Breast epithelium (tissue), 4 donors: ENCODE results near the gene SHMT1. TPM values are rescaled to one million over a fixed set of nuclear protein-coding genes. Genes with fewer than 3 reads are reported as not detected.
"Not testable (repeated sequence)": the region's sequence is repeated elsewhere in the genome, so short reads cannot be mapped to it uniquely, and the experiment has no call there.

Source experiments
- DNase-seq, 2 donors: peaks; one replicate each; pipeline ENCODE4 v3.0.0-alpha.2; 2019; ENCODE audit warnings: low spot score in 2 of 2
- H3K27ac ChIP-seq, 2 donors: fragments of 200-600 bp; sonication (generic) in 1 of 2; one replicate each; pipeline ENCODE4 v1.5.1; 2016 to 2019; ENCODE audit warnings: mild to moderate bottlenecking in 1 of 2
- H3K27me3 ChIP-seq, 2 donors: fragments of 200-600 bp; sonication (generic) in 1 of 2; one replicate each; pipeline versions ENCODE4 v1.5.1 to v1.6.0; 2017 to 2019; ENCODE audit warnings: control low read depth in 1 of 2, mild to moderate bottlenecking in 1 of 2
- H3K36me3 ChIP-seq: fragments of 200-600 bp; one replicate; pipeline ENCODE4 v1.5.1; 2019
- H3K4me1 ChIP-seq, 2 donors: fragments of 200-600 bp; sonication (generic); one replicate each; pipeline ENCODE4 v1.5.1; 2016 to 2019; ENCODE audit warnings: control low read depth in 1 of 2
- H3K4me3 ChIP-seq, 3 donors: fragments of 200-600 bp; sonication (generic); 1 replicate in 2 of 3; 2 replicates in 1 of 3; pipeline ENCODE4 v1.5.1; 2016 to 2019; ENCODE audit warnings: mild to moderate bottlenecking in 3 of 3, moderate library complexity in 2 of 3
- H3K9me3 ChIP-seq, 2 donors: fragments of 200-600 bp; sonication (generic) in 1 of 2; one replicate each; pipeline ENCODE4 v1.5.1; 2016 to 2019; ENCODE audit warnings: control low read depth in 1 of 2
- CTCF ChIP-seq, 3 donors: fragments of 450-650 bp; IDR thresholded peaks; one replicate each; pipeline ENCODE4 v1.5.1; 2016 to 2017; ENCODE audit warnings: antibody characterized with exemption in 3 of 3, mild to moderate bottlenecking in 3 of 3, moderate library complexity in 3 of 3
- POLR2A ChIP-seq: fragments of 450-650 bp; IDR thresholded peaks from one replicate; pipeline ENCODE4 v1.6.1; 2016; ENCODE audit warnings: antibody characterized with exemption, mild to moderate bottlenecking, moderate library complexity
- POLR2AphosphoS5 ChIP-seq, 3 donors: sonication (generic); formaldehyde crosslinking; IDR thresholded peaks; one replicate each; pipeline ENCODE4 v1.6.1; 2017; ENCODE audit warnings: antibody characterized with exemption in 3 of 3
- intact Hi-C: fragments of 100-400 bp; cut with DNase I; formaldehyde crosslinking; loops from one replicate; pipeline ENCODE4 v1.15.1; 2023; ENCODE audit warnings: low total_unique reads
- total RNA-seq, 3 donors: library from RNA; depleted of rRNA; stranded (reverse); fragments of >200 nt; gene quantifications; one replicate each; pipeline ENCODE4 v1.1.0, GENCODE V29; 2016

Gene SHMT1
- total RNA-seq, 3 donors from 2014 or later, result 38.3 to 144 (median 47.1) TPM

GRCh38 chr17:18383079-18383481 lies 19.7 kb upstream of the SHMT1 start:
- H3K27me3 ChIP-seq, DNase-seq, H3K27ac ChIP-seq, intact Hi-C loops, H3K36me3 ChIP-seq, H3K4me1 ChIP-seq, H3K9me3 ChIP-seq: not testable (repeated sequence)
- H3K4me3 ChIP-seq, result peak overlapping the region in 2 of 3 donors; percentile 15 to 30

DNA sequence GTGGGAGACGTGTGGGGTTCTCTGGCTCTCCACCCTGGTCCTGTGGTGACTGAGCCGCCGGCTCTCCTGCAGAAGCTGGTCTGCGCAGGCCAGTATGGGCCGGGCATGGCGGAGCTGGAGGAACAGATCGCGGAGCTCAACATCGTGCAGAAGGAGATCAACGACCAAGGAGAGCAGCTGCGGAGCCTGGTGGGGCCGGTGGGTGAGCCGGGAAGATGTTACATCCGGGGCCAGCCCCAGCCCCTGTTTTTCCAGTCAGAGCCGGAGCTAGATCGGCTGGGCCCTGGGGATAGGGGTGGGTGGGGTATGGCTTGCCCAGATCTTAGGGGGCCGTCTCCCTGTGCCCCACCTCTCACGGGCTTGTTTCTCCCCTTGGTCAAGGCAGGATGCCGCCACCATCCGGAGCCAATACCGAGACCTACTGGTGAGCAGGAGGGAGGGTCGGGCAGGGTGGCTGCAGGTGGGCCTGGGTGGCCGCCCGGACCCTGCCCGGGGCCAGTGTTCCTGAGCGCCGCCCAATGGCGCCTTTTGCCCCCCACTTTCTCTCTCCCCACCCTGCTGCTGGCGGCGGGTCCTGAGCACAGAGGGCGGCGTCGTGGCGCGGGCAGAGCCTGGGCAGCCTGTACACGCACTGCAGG lies 19.2 kb upstream of the SHMT1 start:
- peaks cover 0 to 9% of the 10 kb centered on the region in 2 donors for H3K27me3 ChIP-seq
- no peaks in the 10 kb centered on the region for H3K9me3 ChIP-seq
- no peak for TF ChIP-seq CTCF (IDR thresholded peaks at IDR 0.05)
- TF ChIP-seq POLR2AphosphoS5 (IDR thresholded peaks at IDR 0.05), result no peak
- no peak for TF ChIP-seq POLR2A
- H3K36me3 ChIP-seq, result no peaks in the 10 kb centered on the region
- H3K27ac ChIP-seq, result no peak overlapping the region
- intact Hi-C loops, result no loop called here
- peak overlapping the region in 2 of 3 donors; percentile 15 to 30 for H3K4me3 ChIP-seq
- peaks cover 0 to 6% of the 10 kb centered on the region in 2 donors for H3K4me1 ChIP-seq
- no peak for DNase-seq

DNA sequence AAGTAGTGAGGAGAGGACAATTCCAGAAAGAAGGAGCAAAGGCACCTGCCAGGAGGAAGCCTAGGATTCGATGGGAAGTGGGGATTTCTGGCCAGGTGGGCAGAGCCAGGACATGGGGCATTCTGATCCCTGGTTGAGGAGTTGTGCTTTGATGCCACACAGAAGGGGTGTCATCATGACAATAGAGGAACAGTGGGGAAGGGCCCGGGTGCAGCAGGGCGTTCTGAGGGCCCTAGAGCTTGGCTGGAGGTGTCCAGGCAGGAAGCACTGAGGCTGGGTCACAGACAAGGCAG lies 18.5 kb upstream of the SHMT1 start:
- H3K27me3 ChIP-seq, result peaks cover 0 to 9% of the 10 kb centered on the region in 2 donors
- TF ChIP-seq POLR2A (no peak), CTCF (IDR thresholded peaks at IDR 0.05) (no peak), POLR2AphosphoS5 (IDR thresholded peaks at IDR 0.05) (no peak)
- H3K27ac ChIP-seq, result no peak overlapping the region
- H3K4me1 ChIP-seq, result peaks cover 0 to 6% of the 10 kb centered on the region in 2 donors
- no peaks in the 10 kb centered on the region for H3K9me3 ChIP-seq
- intact Hi-C loops, result no loop called here
- DNase-seq, result no peak
- H3K36me3 ChIP-seq, result no peaks in the 10 kb centered on the region
- no peak overlapping the region for H3K4me3 ChIP-seq

- Histone ChIP-seq H3K27me3 (peaks cover 0 to 9% of the 10 kb centered on the region in 2 donors), H3K36me3 (no peaks in the 10 kb centered on the region), H3K27ac (no peak overlapping the region), H3K9me3 (no peaks in the 10 kb centered on the region), H3K4me3 (no peak overlapping the region), H3K4me1 (peaks cover 0 to 6% of the 10 kb centered on the region in 2 donors)
- no peak for DNase-seq
- TF ChIP-seq POLR2AphosphoS5 (IDR thresholded peaks at IDR 0.05) (no peak), POLR2A (no peak), CTCF (IDR thresholded peaks at IDR 0.05) (no peak)
- intact Hi-C loops, result no loop called here
These were observed 18.0 kb upstream of the SHMT1 start for GRCh38 chr17:18381158-18381952.

GRCh38 chr17:18380471-18381157 lies 17.3 kb upstream of the SHMT1 start:
- no peak for TF ChIP-seq CTCF (IDR thresholded peaks at IDR 0.05)
- no peak for DNase-seq
- Histone ChIP-seq H3K27ac (no peak overlapping the region), H3K27me3 (peaks cover 0 to 9% of the 10 kb centered on the region in 2 donors), H3K4me3 (no peak overlapping the region), H3K4me1 (peaks cover 0 to 6% of the 10 kb centered on the region in 2 donors), H3K36me3 (no peaks in the 10 kb centered on the region), H3K9me3 (no peaks in the 10 kb centered on the region)
- intact Hi-C loops, result no loop called here
